ENCODE results near the gene OVAAL. TPM values are rescaled to one million over a fixed set of nuclear protein-coding genes. Genes with fewer than 3 reads are reported as not detected.

The OVAAL gene
- total RNA-seq, 1 experiment from 2014 or later = not detected

GRCh38 chr1:180603223-180603849 lies 44.6 kb downstream of the OVAAL start:
- ChIA-PET CTCF (no interaction called here), POLR2A (ENCODE audit: unreplicated experiment) (no interaction called here)
- no peaks in the 10 kb centered on the region for H3F3A ChIP-seq (ENCODE audit: insufficient read depth, low read depth)
- H3K36me3 ChIP-seq (ENCODE audit: low read depth) = no peaks in the 10 kb centered on the region
- H3K79me2 ChIP-seq (ENCODE audit: low read depth) = no peaks in the 10 kb centered on the region
- H3K4me3 ChIP-seq = no peak overlapping the region
- no peak overlapping the region for H2AFZ ChIP-seq
- H3K9me3 ChIP-seq (ENCODE audit: insufficient read depth, low read depth) = no peaks in the 10 kb centered on the region
- no peaks in the 10 kb centered on the region for H3K4me1 ChIP-seq (replicated peaks; ENCODE audit: insufficient read depth)
- no peaks in the 10 kb centered on the region for H3K27me3 ChIP-seq (ENCODE audit: insufficient read depth, low read depth)
- H3K27ac ChIP-seq = no peak overlapping the region
- no peak overlapping the region for H3K4me2 ChIP-seq
- no peak for DNase-seq
- TF ChIP-seq CTCF (conservative IDR thresholded peaks at IDR 0.05) (no peak), EZH2 (IDR thresholded peaks at IDR 0.05; ENCODE audit: low read depth) (no peak)
- no TSS peak for BruUV-seq (replicated peaks)
- intact Hi-C loops (cut with micrococcal nuclease; ENCODE audit: unreplicated experiment) = no loop called here
- no peaks in the 10 kb centered on the region for H3K9me2 ChIP-seq (ENCODE audit: insufficient read depth)
- no peaks in the 10 kb centered on the region for H4K20me1 ChIP-seq (ENCODE audit: insufficient read depth)

GRCh38 chr1:180603850-180604226 lies 45.1 kb downstream of the OVAAL start:
- Histone ChIP-seq H3K27me3 (ENCODE audit: insufficient read depth, low read depth) (no peaks in the 10 kb centered on the region), H3K79me2 (ENCODE audit: low read depth) (no peaks in the 10 kb centered on the region), H3K4me1 (replicated peaks; ENCODE audit: insufficient read depth) (no peaks in the 10 kb centered on the region), H2AFZ (no peak overlapping the region), H3K27ac (no peak overlapping the region), H3K4me3 (no peak overlapping the region), H3K4me2 (no peak overlapping the region), H3F3A (ENCODE audit: insufficient read depth, low read depth) (no peaks in the 10 kb centered on the region), H3K9me3 (ENCODE audit: insufficient read depth, low read depth) (no peaks in the 10 kb centered on the region), H4K20me1 (ENCODE audit: insufficient read depth) (no peaks in the 10 kb centered on the region), H3K9me2 (ENCODE audit: insufficient read depth) (no peaks in the 10 kb centered on the region), H3K36me3 (ENCODE audit: low read depth) (no peaks in the 10 kb centered on the region)
- no peak for DNase-seq
- intact Hi-C loops (cut with micrococcal nuclease; ENCODE audit: unreplicated experiment) = no loop called here
- ChIA-PET CTCF (no interaction called here), POLR2A (ENCODE audit: unreplicated experiment) (no interaction called here)
- BruUV-seq (replicated peaks) = no TSS peak
- TF ChIP-seq CTCF (conservative IDR thresholded peaks at IDR 0.05) (no peak), EZH2 (IDR thresholded peaks at IDR 0.05; ENCODE audit: low read depth) (no peak)

- H2AFZ ChIP-seq = no peak overlapping the region
- H3K79me2 ChIP-seq (ENCODE audit: low read depth) = no peaks in the 10 kb centered on the region
- H3K9me3 ChIP-seq (ENCODE audit: insufficient read depth, low read depth) = no peaks in the 10 kb centered on the region
- ChIA-PET CTCF (no interaction called here), POLR2A (ENCODE audit: unreplicated experiment) (no interaction called here)
- H3K9me2 ChIP-seq (ENCODE audit: insufficient read depth) = no peaks in the 10 kb centered on the region
- DNase-seq = no peak
- no peak overlapping the region for H3K4me2 ChIP-seq
- no peak overlapping the region for H3K4me3 ChIP-seq
- H3K27me3 ChIP-seq (ENCODE audit: insufficient read depth, low read depth) = no peaks in the 10 kb centered on the region
- H3K27ac ChIP-seq = no peak overlapping the region
- no peaks in the 10 kb centered on the region for H4K20me1 ChIP-seq (ENCODE audit: insufficient read depth)
- no peaks in the 10 kb centered on the region for H3F3A ChIP-seq (ENCODE audit: insufficient read depth, low read depth)
- no peaks in the 10 kb centered on the region for H3K36me3 ChIP-seq (ENCODE audit: low read depth)
- H3K4me1 ChIP-seq (replicated peaks; ENCODE audit: insufficient read depth) = no peaks in the 10 kb centered on the region
- no peak for TF ChIP-seq CTCF (conservative IDR thresholded peaks at IDR 0.05)
- no peak for TF ChIP-seq EZH2 (IDR thresholded peaks at IDR 0.05; ENCODE audit: low read depth)
- no TSS peak for BruUV-seq (replicated peaks)
- intact Hi-C loops (cut with micrococcal nuclease; ENCODE audit: unreplicated experiment) = no loop called here
Measured at GRCh38 chr1:180606155-180606554, 47.4 kb downstream of the OVAAL start.
